Stimulated activated naive CD4-positive, alpha-beta T cell treated with Interleukin-2 at 50 U/mL for 16 hours (primary cell): Measurements from ENCODE around the gene PSMA2.

Source experiments
- DNase-seq: peaks from one replicate; lab custom pipeline; 2025; lab: John Stamatoyannopoulos, UW

PSMA2 gene

GRCh38 chr7:42931834-42932651 is at the start of gene PSMA2, which contains the start of gene MRPL32:
TSS of gene PSMA2 (minus strand) at chr7:42932174. CDS start at chr7:42932158, 16 bp downstream.
TSS of gene MRPL32 (plus strand) at chr7:42932376. CDS start at chr7:42932387, 11 bp downstream.
- DNase-seq = peak; percentile 95

GRCh38 chr7:42981601-42982000 is 49.6 kb upstream of the PSMA2 start:
- DNase-seq = no peak

- no peak for DNase-seq
These were observed 48.5 kb upstream of the PSMA2 start for GRCh38 chr7:42980514-42980913.

GRCh38 chr7:42980084-42980483 is 48.1 kb upstream of the PSMA2 start:
- no peak for DNase-seq

GRCh38 chr7:42978496-42978895 is 46.5 kb upstream of the PSMA2 start:
- DNase-seq = no peak

GRCh38 chr7:42976371-42976770 is 44.4 kb upstream of the PSMA2 start:
- no peak for DNase-seq

- DNase-seq = no peak
These were observed 40.9 kb upstream of the PSMA2 start for GRCh38 chr7:42972699-42973500.

- no peak for DNase-seq
These were observed 35.4 kb upstream of the PSMA2 start for GRCh38 chr7:42967391-42967790.

GRCh38 chr7:42964849-42965805 is 33.2 kb upstream of the PSMA2 start:
- no peak for DNase-seq

GRCh38 chr7:42964293-42964692 is 32.3 kb upstream of the PSMA2 start:
- no peak for DNase-seq

- no peak for DNase-seq
These were observed 29.2 kb upstream of the PSMA2 start for GRCh38 chr7:42961170-42961569.

GRCh38 chr7:42960762-42961161 is 28.8 kb upstream of the PSMA2 start:
- DNase-seq = no peak

GRCh38 chr7:42959549-42959948 is 27.6 kb upstream of the PSMA2 start:
- DNase-seq = no peak

- no peak for DNase-seq
These were observed 24.1 kb upstream of the PSMA2 start for GRCh38 chr7:42956062-42956461.

- no peak for DNase-seq
These were observed 22.0 kb upstream of the PSMA2 start for GRCh38 chr7:42953994-42954393.

GRCh38 chr7:42952328-42952727 is 20.4 kb upstream of the PSMA2 start:
- DNase-seq = no peak

GRCh38 chr7:42950417-42950816 is 18.4 kb upstream of the PSMA2 start:
- no peak for DNase-seq

- DNase-seq = no peak
These were observed 15.5 kb upstream of the PSMA2 start for GRCh38 chr7:42947521-42947920.

- no peak for DNase-seq
These were observed 14.6 kb upstream of the PSMA2 start for GRCh38 chr7:42946627-42946950.

- no peak for DNase-seq
These were observed 14.1 kb upstream of the PSMA2 start for GRCh38 chr7:42945821-42946626.
